ENCODE results near the gene MGST2. TPM values are rescaled to one million over a fixed set of nuclear protein-coding genes. Genes with fewer than 3 reads are reported as not detected.

Gene MGST2
- total RNA-seq, 1 experiment from 2014 or later, result 31.8 TPM

DNA sequence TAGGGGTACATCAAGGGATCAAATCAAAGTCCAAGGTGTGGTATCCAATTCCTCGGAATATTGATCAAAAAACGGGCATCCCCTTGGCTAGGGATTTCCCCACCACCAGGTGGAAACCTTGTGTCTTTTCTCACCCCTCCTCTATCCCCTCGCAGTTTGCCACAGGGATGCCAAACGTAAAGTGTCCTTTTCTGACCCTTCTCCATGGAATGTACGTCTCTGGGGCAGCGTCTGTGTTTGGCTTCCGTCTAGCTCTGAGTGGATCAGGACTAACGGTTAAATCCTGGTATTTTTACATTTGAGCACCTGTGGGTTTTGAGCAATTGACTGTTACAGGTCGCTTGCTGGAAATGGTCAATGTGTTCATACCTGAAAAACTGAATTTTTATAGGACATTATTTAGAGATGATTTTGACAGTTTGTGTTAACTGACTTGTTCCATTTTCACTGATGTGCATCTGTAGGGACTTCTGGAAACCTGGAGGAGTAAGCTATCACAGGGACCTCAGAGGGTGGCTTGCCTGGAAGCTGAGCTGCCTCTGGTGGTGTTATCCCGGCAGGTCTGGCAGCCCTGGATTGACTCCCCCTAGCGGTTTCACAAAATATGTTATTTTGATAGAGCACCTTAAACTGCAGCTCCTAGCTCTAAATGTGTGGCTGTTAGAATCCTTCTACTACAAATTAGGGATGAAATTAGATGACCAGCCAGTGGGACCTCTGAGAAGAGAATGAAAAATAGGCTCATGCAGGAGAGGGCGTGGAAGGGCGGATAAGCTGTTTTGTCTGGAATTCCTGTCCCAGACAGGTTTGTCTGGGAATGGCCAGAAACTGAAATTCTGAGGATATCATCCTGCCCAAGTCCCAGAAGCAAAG, 8.8 kb upstream of the MGST2 start:
- H3K4me3 ChIP-seq (ENCODE audit: insufficient read depth, low read depth, low read length), result no peak overlapping the region
- peak; percentile 72 for DNase-seq
- H3K36me3 ChIP-seq (replicated peaks; ENCODE audit: control insufficient read depth, insufficient read depth, low read length), result no peaks in the 10 kb centered on the region
- H3K27me3 ChIP-seq (ENCODE audit: control insufficient read depth, insufficient read depth, low read length), result no peaks in the 10 kb centered on the region

GRCh38 chr4:139658185-139658584, 7.4 kb upstream of the MGST2 start:
- no peak overlapping the region for H3K4me3 ChIP-seq (ENCODE audit: insufficient read depth, low read depth, low read length)
- H3K36me3 ChIP-seq (replicated peaks; ENCODE audit: control insufficient read depth, insufficient read depth, low read length), result no peaks in the 10 kb centered on the region
- peak; percentile 37 for DNase-seq
- no peaks in the 10 kb centered on the region for H3K27me3 ChIP-seq (ENCODE audit: control insufficient read depth, insufficient read depth, low read length)

DNA sequence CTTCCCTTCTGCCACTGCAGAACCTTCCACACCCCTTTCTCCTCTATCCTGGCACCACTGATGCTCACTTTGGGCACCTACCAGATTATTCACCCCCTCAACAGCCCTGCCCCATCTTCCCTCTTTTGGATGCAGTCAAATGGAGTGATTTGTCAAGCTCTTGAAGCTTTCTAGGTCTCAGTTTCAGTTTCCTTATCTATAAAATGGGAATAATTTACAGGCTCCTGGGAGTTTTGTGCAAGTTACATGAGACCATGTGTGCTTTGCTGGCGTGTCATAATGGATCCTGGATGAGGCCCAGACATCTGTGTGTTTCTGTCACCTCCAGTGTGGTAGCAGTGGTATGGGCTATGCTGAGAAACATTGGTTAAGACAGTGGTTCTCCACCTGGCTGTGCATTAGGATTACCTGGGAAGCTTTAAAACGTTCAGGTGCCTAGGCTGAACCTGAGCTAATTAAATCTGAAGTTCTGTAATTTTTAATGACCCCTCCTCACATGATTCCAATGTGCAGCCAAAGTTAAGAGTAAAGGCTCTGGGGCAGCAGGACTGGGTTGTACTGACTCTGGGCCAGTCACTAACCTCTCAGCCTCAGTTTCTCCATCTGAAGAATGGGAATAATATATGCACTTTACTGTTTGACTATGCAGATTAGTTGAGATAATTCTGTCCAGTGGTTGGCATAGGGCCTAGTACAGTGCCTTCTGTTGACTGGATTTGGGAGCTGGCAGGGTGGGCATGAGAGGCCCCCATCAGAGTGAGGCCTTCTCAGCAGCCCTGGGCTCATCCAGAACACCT, 6.8 kb upstream of the MGST2 start:
- H3K4me3 ChIP-seq (ENCODE audit: insufficient read depth, low read depth, low read length), result no peak overlapping the region
- no peaks in the 10 kb centered on the region for H3K27me3 ChIP-seq (ENCODE audit: control insufficient read depth, insufficient read depth, low read length)
- no peaks in the 10 kb centered on the region for H3K36me3 ChIP-seq (replicated peaks; ENCODE audit: control insufficient read depth, insufficient read depth, low read length)
- no peak for DNase-seq

GRCh38 chr4:139659735-139660424, 5.7 kb upstream of the MGST2 start:
- no peak overlapping the region for H3K4me3 ChIP-seq (ENCODE audit: insufficient read depth, low read depth, low read length)
- no peaks in the 10 kb centered on the region for H3K27me3 ChIP-seq (ENCODE audit: control insufficient read depth, insufficient read depth, low read length)
- no peaks in the 10 kb centered on the region for H3K36me3 ChIP-seq (replicated peaks; ENCODE audit: control insufficient read depth, insufficient read depth, low read length)
- no peak for DNase-seq

GRCh38 chr4:139660568-139661043, 5.0 kb upstream of the MGST2 start:
- no peak for DNase-seq
- Histone ChIP-seq H3K27me3 (ENCODE audit: control insufficient read depth, insufficient read depth, low read length) (no peaks in the 10 kb centered on the region), H3K4me3 (ENCODE audit: insufficient read depth, low read depth, low read length) (no peak overlapping the region), H3K36me3 (replicated peaks; ENCODE audit: control insufficient read depth, insufficient read depth, low read length) (no peaks in the 10 kb centered on the region)

DNA sequence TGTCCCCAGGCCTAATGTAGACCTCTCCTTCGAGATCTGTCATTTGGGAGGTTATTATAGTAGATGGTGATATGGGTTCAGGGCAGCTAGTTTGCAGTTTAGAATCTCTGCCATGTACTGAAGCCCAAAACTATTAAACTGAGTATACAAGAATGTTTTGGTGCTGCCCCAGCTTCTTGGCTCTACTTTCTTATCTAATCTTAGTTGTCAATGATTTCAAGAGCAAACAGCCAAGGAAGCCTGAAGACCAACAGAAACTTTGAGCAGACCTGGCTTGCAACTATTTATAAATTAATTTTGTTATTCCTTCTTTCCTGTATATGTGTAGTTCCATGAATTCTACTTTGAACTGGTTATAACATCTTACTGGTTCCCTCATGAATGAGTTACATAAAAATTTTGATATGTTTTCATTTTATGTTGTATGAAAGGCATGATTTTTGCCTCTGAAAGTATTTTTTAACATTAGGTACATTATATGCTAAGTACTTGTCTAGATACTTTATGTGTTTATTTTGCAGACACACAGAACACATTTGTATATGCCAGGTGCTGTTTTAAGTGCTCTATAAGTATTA, 2.0 kb upstream of the MGST2 start:
- H3K4me3 ChIP-seq (ENCODE audit: insufficient read depth, low read depth, low read length), result no peak overlapping the region
- H3K36me3 ChIP-seq (replicated peaks; ENCODE audit: control insufficient read depth, insufficient read depth, low read length), result no peaks in the 10 kb centered on the region
- DNase-seq, result no peak
- no peaks in the 10 kb centered on the region for H3K27me3 ChIP-seq (ENCODE audit: control insufficient read depth, insufficient read depth, low read length)

GRCh38 chr4:139664442-139664841, 1.2 kb upstream of the MGST2 start:
- no peak overlapping the region for H3K4me3 ChIP-seq (ENCODE audit: insufficient read depth, low read depth, low read length)

GRCh38 chr4:139665079-139665689, 435 bp upstream of the MGST2 start:
- no peaks in the 10 kb centered on the region for H3K27me3 ChIP-seq (ENCODE audit: control insufficient read depth, insufficient read depth, low read length)
- DNase-seq, result no peak
- H3K36me3 ChIP-seq (replicated peaks; ENCODE audit: control insufficient read depth, insufficient read depth, low read length), result no peaks in the 10 kb centered on the region
- H3K4me3 ChIP-seq (ENCODE audit: insufficient read depth, low read depth, low read length), result peak overlapping the region; percentile 51

More at GRCh38 chr4:139664442-139664841, 1.2 kb upstream of the MGST2 start:
- DNase-seq, result no peak
- no peaks in the 10 kb centered on the region for H3K27me3 ChIP-seq (ENCODE audit: control insufficient read depth, insufficient read depth, low read length)
- H3K36me3 ChIP-seq (replicated peaks; ENCODE audit: control insufficient read depth, insufficient read depth, low read length), result no peaks in the 10 kb centered on the region

- no peaks in the 10 kb centered on the region for H3K27me3 ChIP-seq (ENCODE audit: control insufficient read depth, insufficient read depth, low read length)
- peak overlapping the region; percentile 51; the same call in 1 of the 2 replicates for H3K4me3 ChIP-seq (ENCODE audit: insufficient read depth, low read depth, low read length)
- no peak for DNase-seq
- H3K36me3 ChIP-seq (replicated peaks; ENCODE audit: control insufficient read depth, insufficient read depth, low read length), result no peaks in the 10 kb centered on the region
Measured at GRCh38 chr4:139666735-139667281, 1.2 kb downstream of the MGST2 start.

DNA sequence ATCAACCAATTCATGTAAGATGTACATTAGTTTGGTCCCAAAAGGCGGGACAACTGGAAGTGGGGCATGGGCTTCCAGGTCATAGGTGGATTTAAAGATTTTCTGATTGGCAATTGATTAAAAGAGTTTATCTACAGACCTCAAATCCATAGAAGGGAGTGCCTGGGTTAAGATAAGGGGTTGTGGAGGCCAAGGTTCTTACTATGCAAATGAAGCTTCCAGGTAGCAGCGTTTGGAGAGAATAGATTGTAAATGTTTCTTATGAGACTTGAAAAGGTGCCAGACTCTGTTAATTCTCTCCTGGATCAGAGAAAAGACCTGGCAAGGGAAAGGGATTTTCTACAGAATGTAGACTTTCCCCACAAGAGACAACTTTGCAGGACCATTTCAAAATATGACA, 2.4 kb downstream of the MGST2 start:
- no peak overlapping the region for H3K4me3 ChIP-seq (ENCODE audit: insufficient read depth, low read depth, low read length)

GRCh38 chr4:139668658-139669201, 3.1 kb downstream of the MGST2 start:
- no peak for DNase-seq
- H3K36me3 ChIP-seq (replicated peaks; ENCODE audit: control insufficient read depth, insufficient read depth, low read length), result no peaks in the 10 kb centered on the region
- no peak overlapping the region for H3K4me3 ChIP-seq (ENCODE audit: insufficient read depth, low read depth, low read length)
- H3K27me3 ChIP-seq (ENCODE audit: control insufficient read depth, insufficient read depth, low read length), result no peaks in the 10 kb centered on the region

More for the DNA sequence above, 2.4 kb downstream of the MGST2 start:
- DNase-seq, result no peak
- no peaks in the 10 kb centered on the region for H3K36me3 ChIP-seq (replicated peaks; ENCODE audit: control insufficient read depth, insufficient read depth, low read length)
- no peaks in the 10 kb centered on the region for H3K27me3 ChIP-seq (ENCODE audit: control insufficient read depth, insufficient read depth, low read length)

- no peaks in the 10 kb centered on the region for H3K27me3 ChIP-seq (ENCODE audit: control insufficient read depth, insufficient read depth, low read length)
- no peak overlapping the region for H3K4me3 ChIP-seq (ENCODE audit: insufficient read depth, low read depth, low read length)
- DNase-seq, result no peak
- H3K36me3 ChIP-seq (replicated peaks; ENCODE audit: control insufficient read depth, insufficient read depth, low read length), result no peaks in the 10 kb centered on the region
Measured at GRCh38 chr4:139669335-139669734, 3.7 kb downstream of the MGST2 start.

GRCh38 chr4:139669890-139670289, 4.3 kb downstream of the MGST2 start:
- Histone ChIP-seq H3K4me3 (ENCODE audit: insufficient read depth, low read depth, low read length) (no peak overlapping the region), H3K36me3 (replicated peaks; ENCODE audit: control insufficient read depth, insufficient read depth, low read length) (no peaks in the 10 kb centered on the region), H3K27me3 (ENCODE audit: control insufficient read depth, insufficient read depth, low read length) (no peaks in the 10 kb centered on the region)
- no peak for DNase-seq
